Hematopoietic multipotent progenitor cell treated with erythropoietin and hydrocortisone succinate and interleukin-3 and kit ligand, for 17 days (in vitro differentiated cells): ENCODE measurements around the gene DGKZ.

ENCODE experiments used
- DNase-seq: peaks from one replicate; pipeline ENCODE4 v3.0.0-alpha.2; 2015; ENCODE audit warnings: low spot score

The DGKZ gene

DNA sequence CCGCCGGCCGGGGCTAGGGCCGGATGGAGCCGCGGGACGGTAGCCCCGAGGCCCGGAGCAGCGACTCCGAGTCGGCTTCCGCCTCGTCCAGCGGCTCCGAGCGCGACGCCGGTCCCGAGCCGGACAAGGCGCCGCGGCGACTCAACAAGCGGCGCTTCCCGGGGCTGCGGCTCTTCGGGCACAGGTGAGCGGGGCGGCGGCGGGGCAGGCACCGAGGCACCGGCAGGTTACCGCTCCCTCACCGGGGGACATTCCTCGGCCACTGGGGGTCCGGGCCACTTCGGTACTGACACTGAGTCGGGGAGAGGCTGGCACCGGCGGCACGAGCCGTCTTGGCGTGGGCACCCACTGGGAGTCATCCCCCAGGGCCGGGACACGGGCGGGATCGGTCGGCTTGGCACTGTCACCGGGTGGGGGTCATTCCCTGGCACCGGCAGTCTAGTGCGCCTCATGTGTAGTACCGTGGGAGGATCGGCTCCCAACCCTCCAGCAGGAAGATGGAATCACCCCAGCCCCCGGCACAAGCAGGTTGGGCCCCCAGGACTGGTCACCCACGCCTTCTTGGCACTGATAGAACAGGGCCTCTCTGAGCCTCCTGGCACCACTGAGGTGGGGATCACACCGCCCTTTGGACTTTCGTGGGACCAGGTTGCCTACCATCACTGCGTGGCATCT, 511 bp downstream of the DGKZ start:
- DNase-seq, result peak; percentile 22

DNA sequence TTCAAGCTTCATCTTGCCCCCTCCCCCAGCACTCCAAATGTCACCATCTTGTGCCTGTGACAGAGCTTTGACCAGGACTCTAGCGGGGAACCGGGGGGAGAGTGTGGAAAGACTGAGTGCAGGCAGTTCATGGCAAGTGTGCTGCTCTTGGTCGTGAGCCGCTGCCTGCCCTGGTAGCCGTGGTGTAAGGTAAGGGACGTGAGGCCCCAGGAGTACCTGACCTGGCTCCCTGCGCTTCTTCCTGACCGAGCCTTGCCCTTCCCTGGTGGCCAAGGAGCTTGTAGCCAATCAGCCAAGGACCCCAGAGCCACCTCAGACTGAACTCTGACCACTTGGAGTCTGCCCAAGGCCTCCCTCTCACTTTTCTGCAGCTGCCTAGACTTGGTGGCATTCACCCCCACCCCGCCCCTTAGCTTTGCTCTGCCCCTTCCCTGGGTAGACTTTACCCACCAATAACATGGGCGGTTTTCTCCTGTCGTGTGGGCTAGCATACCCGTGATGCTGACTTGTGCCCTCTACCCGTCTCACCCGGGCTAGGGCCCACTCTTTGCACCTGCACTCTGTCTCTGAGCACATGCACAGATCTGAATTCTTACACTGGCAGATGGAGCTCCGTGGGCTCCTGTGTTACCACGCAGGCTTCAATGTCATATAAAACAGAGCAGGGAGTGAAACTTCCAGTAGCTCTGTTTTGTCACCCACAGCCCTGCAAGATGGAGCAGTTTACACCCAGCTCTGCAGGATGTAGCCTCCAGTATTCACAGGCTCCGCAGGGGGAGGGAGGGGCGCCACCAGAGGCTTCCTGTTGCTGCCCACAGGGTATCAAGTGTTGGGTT, 1.5 kb downstream of the DGKZ start:
- no peak for DNase-seq

DNA sequence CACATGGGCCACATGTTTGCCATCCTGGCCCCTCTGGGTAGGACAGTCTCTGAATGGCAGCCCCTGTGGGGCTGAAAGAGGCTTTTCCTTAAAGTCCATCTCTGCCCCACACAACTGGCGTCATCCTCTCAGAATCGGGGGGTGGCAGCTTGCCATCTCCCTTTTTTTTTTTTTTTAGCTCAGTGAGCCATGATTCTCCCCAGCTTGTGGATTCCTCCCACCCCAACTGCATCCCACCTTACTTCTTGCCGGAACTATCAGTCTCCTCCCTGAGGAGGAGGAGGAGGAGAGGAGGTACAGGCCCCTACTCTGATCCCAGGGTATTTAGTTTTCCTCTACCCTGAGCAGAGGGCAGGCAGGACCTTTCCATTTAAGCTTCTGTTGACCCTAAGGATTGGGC, 3.4 kb downstream of the DGKZ start:
- DNase-seq, result no peak

DNA sequence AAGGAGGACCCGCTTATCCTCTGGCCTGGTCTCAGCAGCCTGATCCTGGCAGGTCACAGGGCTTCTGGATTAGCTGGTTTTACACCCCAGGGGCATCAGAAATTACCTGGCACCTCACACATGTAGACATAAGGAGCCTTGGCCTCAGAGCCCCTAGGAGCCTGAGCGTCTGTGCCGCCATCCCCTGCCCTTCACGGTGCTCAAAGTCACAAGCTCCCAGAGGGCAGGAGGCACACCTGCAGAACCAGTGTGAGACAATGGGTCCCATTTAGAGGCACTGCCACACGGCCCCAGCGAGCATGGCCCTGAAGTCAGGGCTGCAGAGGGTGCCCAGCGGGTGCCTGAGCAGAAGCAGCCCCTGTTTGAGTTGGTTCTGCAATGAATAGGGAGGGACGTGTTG, 3.9 kb downstream of the DGKZ start:
- no peak for DNase-seq

DNA sequence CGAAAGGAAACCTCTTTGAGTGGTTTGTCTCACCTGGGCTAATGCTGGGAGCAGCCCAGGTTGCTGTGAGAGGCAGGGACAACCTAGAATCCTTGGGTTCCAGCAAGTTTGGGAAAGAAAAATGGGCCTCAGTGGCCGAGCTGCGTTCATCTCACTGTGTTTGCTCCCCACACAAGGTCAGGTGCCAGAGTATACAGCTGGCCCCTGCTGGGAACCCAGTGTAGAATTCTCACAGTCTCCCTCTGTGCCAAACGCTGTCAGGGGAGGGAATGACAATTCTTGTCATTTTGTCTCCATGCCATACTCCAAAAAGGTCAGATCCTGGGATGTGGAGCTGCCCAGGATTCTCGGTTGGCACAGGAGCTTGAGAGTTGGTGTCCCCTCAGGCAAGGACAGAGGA, 4.3 kb downstream of the DGKZ start:
- DNase-seq, result no peak

DNA sequence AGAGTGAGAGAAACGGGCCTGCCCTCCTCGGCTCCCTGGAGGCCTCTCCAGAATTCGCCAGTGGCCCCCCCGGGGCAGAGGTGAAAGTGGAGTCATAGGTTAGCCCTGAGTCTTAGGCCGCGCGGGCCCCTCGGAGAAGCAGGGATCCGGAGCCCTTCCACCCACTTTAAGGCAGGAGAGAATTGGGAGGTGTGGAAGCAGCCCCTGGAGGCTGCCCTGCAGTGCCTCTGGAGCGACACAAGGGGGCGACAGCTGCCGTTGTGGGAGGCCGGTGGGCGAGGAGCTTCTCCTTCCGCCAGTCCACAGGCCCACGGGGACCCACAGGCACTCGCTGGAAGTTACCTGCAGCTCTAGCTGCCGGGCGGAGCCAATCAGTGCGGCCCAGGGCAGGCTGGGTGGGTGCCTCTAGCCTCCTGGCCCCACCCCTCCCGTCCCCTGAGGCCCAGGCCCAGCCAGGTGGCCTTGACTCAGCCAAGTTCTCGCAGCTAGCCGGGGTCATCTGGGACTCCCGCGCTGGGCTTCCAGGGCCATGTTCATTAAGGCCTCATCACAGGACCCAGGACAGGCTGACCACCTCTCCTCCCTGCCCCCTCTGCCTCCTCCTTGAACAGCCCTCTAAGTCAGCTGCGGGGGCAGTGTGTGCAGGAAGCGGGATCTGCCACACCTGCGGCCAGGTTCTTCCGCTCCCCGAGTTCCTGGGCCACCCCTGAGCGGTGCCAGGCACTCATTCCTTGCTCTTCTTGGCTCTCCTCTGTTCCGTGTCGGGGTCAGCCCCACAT, 5.0 kb downstream of the DGKZ start:
- peak; percentile 46 for DNase-seq

DNA sequence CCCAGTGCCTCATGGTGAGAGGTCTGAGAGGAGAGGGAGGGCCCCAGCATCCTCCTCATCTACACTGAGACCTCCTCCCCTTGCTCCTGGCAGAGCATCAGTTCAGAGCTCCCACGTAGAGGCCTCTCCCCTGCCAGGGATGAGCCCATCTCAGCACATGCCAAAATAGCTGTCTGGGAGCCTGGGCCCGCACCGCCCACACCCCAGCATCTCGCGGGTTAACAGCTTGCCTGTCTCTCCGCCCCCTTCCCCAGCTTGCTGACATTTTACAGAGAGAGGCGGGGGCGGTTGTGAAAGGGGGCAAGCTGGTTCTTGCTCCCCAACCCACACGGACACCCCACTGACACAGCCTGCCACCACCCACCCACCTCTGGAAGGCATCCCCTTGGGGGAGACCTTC, 6.4 kb downstream of the DGKZ start:
- DNase-seq, result no peak

DNA sequence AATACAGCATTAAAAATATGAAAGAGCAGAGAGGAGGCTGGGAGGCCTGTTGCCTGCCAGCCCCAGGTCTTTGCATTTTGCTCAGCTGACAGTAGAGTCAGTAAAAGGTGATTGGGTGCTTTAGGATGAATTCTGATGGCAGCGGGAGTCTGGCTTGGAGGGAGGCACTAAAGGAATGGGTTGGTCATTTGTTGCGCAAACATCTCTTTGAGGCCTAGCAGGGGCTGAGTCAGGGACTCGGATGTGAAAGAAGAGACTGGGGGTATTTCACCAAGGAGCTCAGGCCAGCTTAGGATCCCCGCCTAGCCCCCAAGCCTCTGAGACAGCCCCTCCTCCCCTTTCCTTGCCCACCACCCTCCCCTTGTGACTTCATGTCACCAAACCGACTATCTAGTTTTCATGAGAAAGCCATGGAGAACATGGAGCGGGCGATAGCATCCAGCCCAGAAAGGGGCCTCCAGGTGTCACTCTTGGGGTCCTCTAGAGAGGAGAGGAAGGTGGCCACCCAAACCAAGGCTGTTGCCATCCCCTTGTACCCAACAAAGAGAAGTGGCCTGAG, 9.7 kb downstream of the DGKZ start:
- DNase-seq, result no peak

DNA sequence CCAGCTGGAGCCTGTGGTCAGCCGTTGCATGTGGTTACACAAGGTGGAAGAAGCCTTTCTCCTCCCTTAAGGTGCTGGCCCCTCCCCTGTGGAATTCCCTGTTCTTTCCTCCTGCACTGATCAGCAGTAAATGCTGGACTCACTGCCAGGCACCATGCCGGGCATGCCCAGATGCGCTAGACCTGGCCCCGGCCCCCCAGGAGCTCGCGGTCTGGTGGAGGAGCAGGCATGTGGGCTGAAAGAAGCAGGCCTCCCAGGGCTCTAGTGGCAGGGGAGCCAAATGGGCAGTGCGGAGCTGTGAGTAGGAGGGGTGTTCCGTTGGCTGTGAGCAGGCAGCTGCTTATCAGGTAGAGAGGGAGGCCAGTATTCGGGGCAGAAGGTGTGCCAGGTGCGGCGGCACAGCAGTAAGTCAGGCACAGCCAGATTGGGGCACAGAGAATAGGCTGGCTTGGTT, 10.2 kb downstream of the DGKZ start:
- DNase-seq, result no peak

DNA sequence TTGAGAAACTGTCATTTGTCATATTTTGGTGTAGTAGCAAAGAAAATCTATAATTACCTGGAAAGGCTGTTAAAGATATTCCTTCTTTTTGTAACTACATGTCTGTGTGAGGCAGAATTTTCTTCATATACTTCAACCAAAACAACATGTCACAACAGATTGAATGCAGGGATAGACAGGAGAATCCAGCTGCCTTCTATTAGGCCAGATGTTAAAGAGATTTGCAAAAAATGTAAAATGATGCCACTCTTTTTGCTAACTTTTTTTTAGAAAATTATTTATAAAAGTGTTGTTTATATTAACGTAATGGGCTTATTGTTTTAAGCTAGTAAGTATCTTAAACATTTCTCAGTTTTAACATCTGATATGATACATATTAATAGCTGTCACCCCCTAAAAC, 12.7 kb downstream of the DGKZ start:
- no peak for DNase-seq

DNA sequence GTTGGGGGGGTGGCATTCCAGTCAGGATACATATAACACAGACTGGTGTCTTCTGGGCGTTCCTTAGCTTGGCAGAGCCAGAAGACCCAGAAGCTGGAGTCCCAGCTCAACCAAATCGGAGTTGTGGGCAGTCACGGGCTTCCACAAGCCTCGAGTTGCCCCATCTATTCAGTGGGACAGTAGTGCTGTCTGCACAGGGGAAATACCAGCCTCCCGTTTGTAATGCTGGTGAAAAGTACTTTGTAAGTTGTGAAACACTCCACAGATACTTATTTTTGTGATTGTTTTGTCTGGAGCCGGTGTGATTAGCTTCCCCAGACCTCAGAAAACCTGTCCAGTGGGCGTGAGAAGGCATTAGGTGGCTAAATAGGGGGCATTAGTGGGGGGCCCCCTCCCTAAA, 13.6 kb downstream of the DGKZ start:
- DNase-seq, result no peak

DNA sequence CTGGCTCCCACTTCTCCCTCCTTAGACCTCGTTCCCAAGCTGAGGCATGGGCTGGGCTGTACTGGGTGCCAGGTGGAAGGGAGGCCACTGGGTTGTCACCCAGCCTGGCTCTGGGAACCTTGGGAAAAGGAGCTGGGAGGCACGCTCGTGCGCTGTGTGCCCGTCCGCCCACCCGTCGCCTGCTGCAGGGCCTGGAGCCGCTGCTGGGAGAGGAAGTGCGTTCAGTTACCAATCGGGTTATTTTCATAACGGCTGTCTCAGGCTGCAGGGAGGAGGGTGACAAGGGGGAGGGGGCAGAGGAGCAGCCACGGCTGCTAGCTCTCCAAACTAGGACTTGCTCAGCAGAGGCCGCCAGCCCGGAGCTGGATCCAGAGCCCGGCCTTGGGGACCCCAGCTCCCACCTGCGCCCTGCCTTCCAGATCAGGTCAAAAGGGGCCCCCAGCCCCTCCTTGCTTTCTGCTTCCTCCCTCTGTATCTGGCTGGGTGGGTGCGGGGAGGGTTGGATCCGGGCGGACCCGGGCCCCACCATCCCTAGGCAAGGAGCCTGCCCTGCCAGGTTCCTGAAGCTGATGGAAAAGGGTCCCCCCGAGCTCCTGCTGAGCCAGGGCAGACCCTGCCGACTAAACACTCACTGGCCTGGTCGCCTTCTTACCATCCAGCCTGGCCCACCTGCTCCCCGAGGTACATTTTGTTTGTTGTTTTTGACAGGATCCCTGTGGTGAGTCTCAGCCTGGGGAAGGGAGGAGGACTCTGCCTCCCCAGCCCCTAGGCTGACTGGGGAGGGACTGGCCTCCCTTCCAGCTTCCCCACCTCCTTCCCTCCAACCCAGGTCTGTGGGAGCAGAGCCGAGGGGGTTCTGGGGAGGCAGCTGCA, 14.3 kb downstream of the DGKZ start:
- no peak for DNase-seq

DNA sequence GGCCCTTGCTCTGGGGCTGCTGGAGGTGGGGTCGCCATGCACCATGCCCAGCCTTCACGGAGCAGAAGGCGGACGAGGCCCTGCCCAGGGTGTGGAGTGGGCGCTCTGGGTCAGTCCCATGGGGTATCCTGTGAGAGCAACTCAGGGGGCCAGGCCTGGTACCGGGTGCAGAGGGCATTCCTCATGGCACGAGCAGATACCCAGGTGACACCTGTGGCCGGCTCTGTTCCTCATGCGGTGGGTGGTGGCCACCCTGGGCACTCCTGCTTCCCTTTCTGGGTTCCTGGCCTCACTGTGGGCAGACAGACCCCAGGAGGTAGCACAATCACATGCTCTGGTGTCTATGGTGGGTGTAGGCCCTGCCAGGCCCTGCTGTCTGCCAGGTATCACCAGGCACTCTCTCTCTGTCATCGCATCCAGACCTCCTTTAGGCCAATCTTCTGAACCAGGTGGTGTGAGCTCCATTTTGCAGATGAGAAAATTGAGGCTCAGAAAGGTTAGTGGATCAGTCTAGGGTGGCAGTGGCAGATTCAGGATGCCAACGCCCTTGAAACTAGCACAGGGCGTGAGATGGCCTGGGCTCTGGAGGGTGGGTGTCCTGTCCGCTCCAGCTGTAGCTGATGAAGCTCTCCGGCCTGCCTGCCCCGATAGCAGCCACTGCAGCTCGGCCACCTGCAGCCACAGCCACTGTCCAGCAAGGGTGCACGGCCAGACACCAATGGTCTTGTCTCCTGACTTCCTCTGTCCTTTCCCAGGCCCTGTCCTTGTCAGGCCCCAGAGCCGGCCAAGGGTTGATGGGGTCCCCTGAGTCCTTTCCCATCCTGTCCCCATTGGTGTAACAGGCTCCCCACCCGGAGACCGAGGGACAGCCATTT, 15.1 kb downstream of the DGKZ start:
- DNase-seq, result no peak

DNA sequence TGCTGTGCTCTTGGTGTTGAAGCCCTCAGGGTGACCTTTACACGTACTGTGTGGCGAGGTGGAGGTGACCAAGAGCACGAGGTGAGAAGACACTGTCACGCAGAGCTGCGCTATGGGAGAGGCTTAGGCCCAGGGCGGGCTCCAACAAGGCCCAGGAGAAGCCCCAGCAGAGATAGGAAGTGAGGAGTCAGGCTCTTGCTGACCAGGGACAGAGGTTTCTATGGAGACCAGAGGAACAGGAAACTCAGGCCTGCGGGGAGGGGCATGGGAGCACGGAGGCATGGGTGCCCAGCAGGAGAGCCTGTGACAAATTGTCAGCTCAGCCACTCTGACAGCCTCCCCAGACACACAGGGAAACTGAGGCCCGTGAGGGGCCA, 15.8 kb downstream of the DGKZ start:
- no peak for DNase-seq

DNA sequence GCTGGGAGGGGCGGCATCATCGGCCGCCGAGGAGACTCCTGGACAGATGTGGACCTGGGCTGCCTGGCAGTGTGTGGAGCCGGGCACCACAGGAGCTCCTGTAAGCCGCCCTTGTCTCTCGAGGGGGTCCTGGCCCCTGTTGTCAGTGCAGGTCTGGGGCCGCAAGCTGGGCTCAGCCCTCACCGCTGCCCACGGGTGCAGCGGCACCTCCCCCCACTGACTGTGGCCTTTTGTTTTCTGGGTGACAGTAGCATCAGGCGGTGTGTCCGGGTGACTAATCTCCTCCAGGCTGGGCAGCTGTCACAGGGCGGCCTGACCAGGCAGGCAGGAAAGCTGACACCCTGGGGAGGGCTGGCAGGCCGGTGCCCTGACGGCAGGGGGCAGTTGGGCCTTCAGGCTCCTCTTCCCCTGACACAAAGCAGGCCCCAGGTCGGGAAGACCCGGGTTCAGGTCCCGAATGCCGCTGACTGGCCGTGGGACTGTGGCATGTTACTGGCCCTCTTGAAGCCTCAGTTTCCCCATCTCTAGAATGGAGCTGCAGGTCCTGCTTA, 16.3 kb downstream of the DGKZ start:
- DNase-seq, result no peak

DNA sequence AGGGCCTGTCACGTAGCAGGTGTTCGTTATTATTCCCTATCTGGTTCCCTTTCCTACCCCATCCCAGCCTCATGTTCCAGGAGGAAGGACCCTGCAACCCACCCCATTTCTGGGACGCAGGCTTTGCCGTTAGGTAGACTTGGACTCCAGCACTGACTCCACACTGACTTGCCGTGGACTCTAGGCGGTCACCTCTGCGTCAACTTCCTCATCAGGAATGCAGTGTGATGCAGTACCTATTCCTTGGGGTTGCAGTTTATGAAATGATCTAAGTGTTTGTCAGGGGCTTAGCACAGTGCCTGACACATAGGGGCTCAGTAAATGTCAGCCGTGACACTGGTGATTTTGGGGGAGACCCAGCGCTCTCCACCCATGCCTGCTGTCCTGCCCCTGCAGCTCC, 16.8 kb downstream of the DGKZ start:
- no peak for DNase-seq

DNA sequence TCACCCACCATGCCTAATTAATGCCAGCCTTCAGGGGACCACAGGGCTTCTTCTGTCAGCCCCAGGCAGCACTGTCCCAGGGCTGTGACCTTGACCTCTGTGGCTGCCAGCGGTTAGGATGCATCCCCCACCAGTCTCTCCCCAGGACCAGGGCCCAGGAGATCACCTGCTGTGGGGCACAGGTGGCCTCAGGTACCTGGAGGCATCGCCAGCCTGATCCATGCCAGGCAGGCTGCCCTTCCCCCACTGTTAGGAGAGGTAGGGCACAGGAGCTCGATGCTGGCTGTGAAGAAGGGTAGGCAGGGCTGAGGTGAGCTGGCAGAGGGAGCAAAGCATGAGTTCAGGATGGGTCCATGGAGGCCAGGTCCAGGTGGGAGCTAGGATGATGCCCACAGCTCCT, 17.5 kb downstream of the DGKZ start:
- DNase-seq, result no peak

DNA sequence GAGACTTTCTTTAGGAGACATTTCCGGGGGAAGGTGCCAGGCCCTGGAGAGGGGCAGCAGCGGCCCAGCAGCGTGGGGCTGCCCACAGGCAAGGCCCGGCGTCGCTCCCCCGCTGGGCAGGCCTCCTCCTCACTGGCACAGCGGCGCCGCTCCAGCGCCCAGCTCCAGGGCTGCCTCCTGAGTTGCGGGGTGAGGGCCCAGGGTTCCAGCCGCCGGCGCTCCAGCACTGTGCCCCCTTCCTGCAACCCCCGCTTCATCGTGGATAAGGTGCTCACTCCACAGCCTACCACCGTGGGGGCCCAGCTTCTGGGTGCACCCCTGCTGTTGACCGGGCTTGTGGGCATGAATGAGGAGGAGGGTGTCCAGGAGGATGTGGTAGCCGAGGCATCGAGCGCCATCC, 19.0 kb downstream of the DGKZ start:
- DNase-seq, result no peak

DNA sequence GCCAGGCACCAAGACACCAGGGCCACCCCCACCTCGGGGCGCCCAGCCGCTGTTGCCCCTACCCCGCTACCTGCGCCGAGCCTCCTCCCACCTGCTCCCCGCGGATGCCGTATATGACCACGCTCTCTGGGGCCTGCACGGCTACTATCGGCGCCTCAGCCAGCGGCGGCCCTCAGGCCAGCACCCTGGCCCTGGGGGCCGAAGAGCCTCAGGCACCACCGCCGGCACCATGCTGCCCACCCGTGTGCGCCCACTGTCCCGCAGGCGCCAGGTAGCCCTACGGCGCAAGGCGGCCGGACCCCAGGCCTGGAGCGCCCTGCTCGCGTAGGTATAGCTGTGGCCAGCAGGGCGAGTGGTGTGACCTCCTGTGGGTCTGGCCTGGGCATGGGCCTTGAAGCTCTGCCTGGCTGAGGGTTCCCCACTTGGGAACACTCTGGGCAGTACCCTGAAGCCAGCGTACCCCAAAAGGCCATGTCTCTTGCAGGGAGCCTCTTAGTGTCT, 19.4 kb downstream of the DGKZ start:
- DNase-seq, result no peak

DNA sequence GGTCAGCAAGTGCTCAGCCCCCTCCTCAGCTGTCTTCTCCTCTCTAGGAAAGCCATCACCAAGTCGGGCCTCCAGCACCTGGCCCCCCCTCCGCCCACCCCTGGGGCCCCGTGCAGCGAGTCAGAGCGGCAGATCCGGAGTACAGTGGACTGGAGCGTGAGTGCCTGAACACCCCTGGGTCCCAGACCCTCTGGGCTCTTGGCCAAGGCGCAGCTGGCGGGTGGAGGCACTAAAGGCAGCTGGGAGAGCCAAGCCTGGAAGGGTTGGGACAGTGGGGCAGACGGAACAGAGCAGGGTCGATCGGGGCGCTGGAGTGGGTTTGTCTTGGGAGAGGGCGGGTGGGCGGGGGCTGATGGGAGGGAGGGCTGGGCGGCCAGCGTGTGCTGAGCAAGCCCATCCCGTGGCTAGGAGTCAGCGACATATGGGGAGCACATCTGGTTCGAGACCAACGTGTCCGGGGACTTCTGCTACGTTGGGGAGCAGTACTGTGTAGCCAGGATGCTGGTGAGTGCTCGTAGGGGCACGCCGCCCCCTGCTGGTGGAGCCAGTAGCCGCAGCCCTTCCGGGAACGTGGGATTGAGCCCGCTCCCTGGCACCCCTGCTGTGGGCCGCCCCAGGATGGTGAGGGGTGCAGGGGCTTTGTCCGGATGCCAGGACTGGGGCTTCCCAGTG, 20.1 kb downstream of the DGKZ start:
- peak; percentile 67 for DNase-seq
